ENCODE data around the gene UNC5C. TPM values are rescaled to one million over a fixed set of nuclear protein-coding genes. Genes with fewer than 3 reads are reported as not detected.

The UNC5C gene
- total RNA-seq, 1 experiment from 2014 or later = not detected

DNA sequence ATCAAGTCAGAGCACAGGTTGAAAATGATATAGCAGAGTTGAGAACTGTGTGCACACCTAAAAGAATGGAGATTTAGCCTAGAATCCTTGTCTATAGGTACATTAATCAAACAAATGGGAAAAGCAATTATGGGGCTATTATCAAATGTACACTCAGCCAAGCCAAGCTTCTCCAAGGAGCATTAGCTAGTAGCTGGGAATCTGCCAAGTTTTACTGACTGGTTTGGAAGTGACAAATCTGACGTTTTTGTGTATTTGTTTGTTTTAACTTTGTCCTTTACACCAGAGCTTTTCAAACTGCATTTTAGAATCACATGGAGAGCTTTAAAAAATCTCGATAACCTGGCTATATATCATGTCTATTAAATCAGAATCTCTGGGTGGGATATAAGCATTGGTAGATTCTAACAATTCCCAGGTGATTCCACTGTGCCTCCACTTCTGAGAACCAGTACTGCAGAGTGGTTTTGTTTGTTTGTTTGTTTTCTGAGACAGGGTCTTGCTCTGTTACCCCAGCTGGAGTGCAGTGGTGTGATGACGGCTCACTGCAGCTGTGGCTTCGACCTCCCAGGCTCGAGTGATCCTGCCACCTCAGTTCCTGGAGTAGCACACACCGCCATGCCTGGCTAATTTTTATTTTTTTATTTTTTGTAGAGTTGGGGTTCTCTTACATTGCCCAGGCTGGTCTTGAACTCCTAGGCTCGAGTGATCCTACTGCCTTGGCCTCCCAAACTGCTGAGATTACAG is 279.8 kb downstream of the UNC5C start:
- no TSS peak for BruUV-seq (replicated peaks)
- H3K27me3 Mint-ChIP-seq (ENCODE audit: insufficient read depth, unreplicated experiment) = no peaks in the 10 kb centered on the region
- Histone ChIP-seq H3K36me3 (ENCODE audit: control insufficient read depth, insufficient read depth, low read length) (no peaks in the 10 kb centered on the region), H3K27me3 (replicated peaks; ENCODE audit: control insufficient read depth, insufficient read depth, low read length) (no peaks in the 10 kb centered on the region), H3K4me1 (peaks cover 6% of the 10 kb centered on the region; the same call in 1 of the 2 replicates), H3K4me3 (ENCODE audit: low read depth, low read length) (no peak overlapping the region), H3K9me3 (no peaks in the 10 kb centered on the region)
- H3K36me3 Mint-ChIP-seq (ENCODE audit: insufficient read depth, unreplicated experiment) = no peaks in the 10 kb centered on the region
- no peak for DNase-seq
- no peaks in the 10 kb centered on the region for H3K9me3 Mint-ChIP-seq (ENCODE audit: unreplicated experiment)
- TF ChIP-seq, protein P1, sequence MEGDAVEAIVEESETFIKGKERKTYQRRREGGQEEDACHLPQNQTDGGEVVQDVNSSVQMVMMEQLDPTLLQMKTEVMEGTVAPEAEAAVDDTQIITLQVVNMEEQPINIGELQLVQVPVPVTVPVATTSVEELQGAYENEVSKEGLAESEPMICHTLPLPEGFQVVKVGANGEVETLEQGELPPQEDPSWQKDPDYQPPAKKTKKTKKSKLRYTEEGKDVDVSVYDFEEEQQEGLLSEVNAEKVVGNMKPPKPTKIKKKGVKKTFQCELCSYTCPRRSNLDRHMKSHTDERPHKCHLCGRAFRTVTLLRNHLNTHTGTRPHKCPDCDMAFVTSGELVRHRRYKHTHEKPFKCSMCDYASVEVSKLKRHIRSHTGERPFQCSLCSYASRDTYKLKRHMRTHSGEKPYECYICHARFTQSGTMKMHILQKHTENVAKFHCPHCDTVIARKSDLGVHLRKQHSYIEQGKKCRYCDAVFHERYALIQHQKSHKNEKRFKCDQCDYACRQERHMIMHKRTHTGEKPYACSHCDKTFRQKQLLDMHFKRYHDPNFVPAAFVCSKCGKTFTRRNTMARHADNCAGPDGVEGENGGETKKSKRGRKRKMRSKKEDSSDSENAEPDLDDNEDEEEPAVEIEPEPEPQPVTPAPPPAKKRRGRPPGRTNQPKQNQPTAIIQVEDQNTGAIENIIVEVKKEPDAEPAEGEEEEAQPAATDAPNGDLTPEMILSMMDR (IDR thresholded peaks at IDR 0.05; ENCODE audit: insufficient read depth in 1 of 2, low read depth in 1 of 2, low read length in 1 of 2, severe bottlenecking in 1 of 2, unreplicated experiment in 1 of 2) = no peak
- ChIA-PET POLR2A (no interaction called here), CTCF (no interaction called here)
- intact Hi-C loops (cut with micrococcal nuclease; ENCODE audit: unreplicated experiment) = loop anchor here (5.0 kb wide), 1 partner anchor 102 kb away; no protein-coding TSS in a partner anchor
- H3K4me3 Mint-ChIP-seq (ENCODE audit: unreplicated experiment) = no peak overlapping the region
- H3K4me1 Mint-ChIP-seq (ENCODE audit: low read depth, unreplicated experiment) = no peaks in the 10 kb centered on the region
- H3K27ac Mint-ChIP-seq (ENCODE audit: unreplicated experiment) = no peak overlapping the region

DNA sequence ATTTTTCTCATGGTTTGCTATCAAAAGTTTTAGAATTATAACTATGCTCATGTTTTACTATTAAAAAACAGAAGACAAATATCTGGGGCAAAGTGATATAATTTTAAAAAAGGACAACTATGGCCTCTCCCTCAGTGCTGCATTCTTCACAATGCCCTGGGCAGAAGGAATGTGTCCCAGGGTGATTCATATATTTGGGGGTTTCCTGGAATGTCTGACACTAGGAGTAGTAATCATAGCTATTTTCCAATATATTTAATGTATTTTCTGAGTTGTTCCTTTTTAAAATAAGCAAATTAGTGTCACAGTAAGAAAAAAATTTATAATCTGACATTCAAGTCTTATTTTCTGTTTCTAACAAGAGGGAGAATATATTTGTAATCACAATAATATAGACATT is 281.7 kb downstream of the UNC5C start:
- intact Hi-C loops (cut with micrococcal nuclease; ENCODE audit: unreplicated experiment) = loop anchor here (5.0 kb wide), 1 partner anchor 100 kb away; no protein-coding TSS in a partner anchor
- POLR2A ChIA-PET = no interaction called here

DNA sequence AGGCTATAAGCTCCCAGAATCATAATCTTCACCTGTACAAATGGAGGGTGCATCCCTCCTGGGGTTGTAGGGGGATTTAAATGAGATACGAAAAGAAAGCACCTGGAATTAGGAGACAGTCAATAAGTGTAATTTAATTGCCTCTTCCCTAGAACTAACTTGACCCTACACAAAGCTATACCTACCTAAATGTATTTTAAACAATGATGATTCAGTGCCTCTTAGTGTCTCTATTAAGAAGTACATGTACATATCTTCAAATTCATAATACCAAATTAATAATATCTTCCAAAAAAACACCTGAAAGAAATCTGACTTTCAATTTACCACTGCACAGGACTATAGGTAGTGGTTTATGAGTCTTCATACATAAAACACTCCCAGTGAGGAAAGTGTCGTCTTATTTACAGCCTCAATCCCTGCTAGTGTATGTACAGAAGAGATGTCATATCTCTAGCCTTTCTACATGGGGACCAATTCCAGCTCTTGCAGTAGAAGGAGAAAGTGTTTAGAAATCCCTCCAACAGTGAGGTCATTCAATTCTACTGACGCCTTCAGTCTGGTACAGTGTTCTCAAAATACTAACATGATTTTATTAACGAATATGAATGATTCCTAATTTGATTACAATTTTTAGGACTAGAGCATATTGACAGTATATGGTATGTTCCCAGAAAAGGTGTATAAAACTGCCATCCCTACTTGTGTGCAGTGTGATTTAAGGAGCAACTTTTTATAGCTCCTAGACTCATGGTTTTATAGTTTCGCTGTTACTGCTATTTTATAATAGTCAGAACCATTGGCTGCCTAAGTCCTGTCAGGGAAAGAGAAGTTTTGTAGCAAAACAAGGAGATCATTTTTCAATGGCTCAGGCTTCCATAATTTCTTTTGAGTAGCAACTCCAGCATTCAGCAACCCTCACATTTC is 282.7 kb downstream of the UNC5C start:
- no peak overlapping the region for H3K4me3 Mint-ChIP-seq (ENCODE audit: unreplicated experiment)
- H3K4me1 Mint-ChIP-seq (ENCODE audit: low read depth, unreplicated experiment) = no peaks in the 10 kb centered on the region
- TF ChIP-seq, protein P1 (IDR thresholded peaks at IDR 0.05; ENCODE audit: insufficient read depth in 1 of 2, low read depth in 1 of 2, low read length in 1 of 2, severe bottlenecking in 1 of 2, unreplicated experiment in 1 of 2) = no peak
- no peaks in the 10 kb centered on the region for H3K36me3 Mint-ChIP-seq (ENCODE audit: insufficient read depth, unreplicated experiment)
- no peaks in the 10 kb centered on the region for H3K36me3 ChIP-seq (ENCODE audit: control insufficient read depth, insufficient read depth, low read length)
- BruUV-seq (replicated peaks) = no TSS peak
- no peak overlapping the region for H3K27ac Mint-ChIP-seq (ENCODE audit: unreplicated experiment)
- H3K9me3 Mint-ChIP-seq (ENCODE audit: unreplicated experiment) = no peaks in the 10 kb centered on the region
- no peaks in the 10 kb centered on the region for H3K27me3 Mint-ChIP-seq (ENCODE audit: insufficient read depth, unreplicated experiment)
- no peaks in the 10 kb centered on the region for H3K9me3 ChIP-seq
- H3K4me3 ChIP-seq (ENCODE audit: low read depth, low read length) = no peak overlapping the region
- DNase-seq = no peak
- ChIA-PET POLR2A (no interaction called here), CTCF (no interaction called here)
- no peaks in the 10 kb centered on the region for H3K27me3 ChIP-seq (replicated peaks; ENCODE audit: control insufficient read depth, insufficient read depth, low read length)
- intact Hi-C loops (cut with micrococcal nuclease; ENCODE audit: unreplicated experiment) = loop anchor here (5.0 kb wide), 1 partner anchor 99 kb away; no protein-coding TSS in a partner anchor
- H3K4me1 ChIP-seq = peaks cover 6% of the 10 kb centered on the region; the same call in 1 of the 2 replicates

More for the DNA sequence above, 281.7 kb downstream of the UNC5C start:
- H3K27me3 Mint-ChIP-seq (ENCODE audit: insufficient read depth, unreplicated experiment) = no peaks in the 10 kb centered on the region
- H3K27ac Mint-ChIP-seq (ENCODE audit: unreplicated experiment) = no peak overlapping the region
- Histone ChIP-seq H3K4me1 (peaks cover 6% of the 10 kb centered on the region; the same call in 1 of the 2 replicates), H3K9me3 (no peaks in the 10 kb centered on the region), H3K36me3 (ENCODE audit: control insufficient read depth, insufficient read depth, low read length) (no peaks in the 10 kb centered on the region), H3K4me3 (ENCODE audit: low read depth, low read length) (no peak overlapping the region), H3K27me3 (replicated peaks; ENCODE audit: control insufficient read depth, insufficient read depth, low read length) (no peaks in the 10 kb centered on the region)
- CTCF ChIA-PET = no interaction called here
- no peaks in the 10 kb centered on the region for H3K4me1 Mint-ChIP-seq (ENCODE audit: low read depth, unreplicated experiment)
- TF ChIP-seq, protein P1 (IDR thresholded peaks at IDR 0.05; ENCODE audit: insufficient read depth in 1 of 2, low read depth in 1 of 2, low read length in 1 of 2, severe bottlenecking in 1 of 2, unreplicated experiment in 1 of 2) = no peak
- DNase-seq = no peak
- no peaks in the 10 kb centered on the region for H3K36me3 Mint-ChIP-seq (ENCODE audit: insufficient read depth, unreplicated experiment)
- BruUV-seq (replicated peaks) = no TSS peak
- no peaks in the 10 kb centered on the region for H3K9me3 Mint-ChIP-seq (ENCODE audit: unreplicated experiment)
- no peak overlapping the region for H3K4me3 Mint-ChIP-seq (ENCODE audit: unreplicated experiment)
